HEK293 (cell line): ENCODE measurements around the gene SMURF2.

Experiments
- CTCF ChIA-PET: fragments of 350-600 bp; formaldehyde crosslinking; extraction: SDS; loops from one replicate; lab custom pipeline; 2021; ENCODE audit warnings: antibody characterized with exemption; lab: Yijun Ruan, JAX
- POLR2A ChIA-PET: fragments of 300-600 bp; formaldehyde crosslinking; extraction: SDS; loops from one replicate; lab custom pipeline; 2020; ENCODE audit warnings: antibody characterized with exemption, inconsistent platforms; lab: Yijun Ruan, JAX
- H3K27ac ChIP-seq: fragments of 200-500 bp; sonication (Bioruptor generic); 2 replicates; pipeline ENCODE4 v1.5.1; 2014; ENCODE audit warnings: low read depth, low read length, control low read depth, inconsistent platforms; ENCODE audit errors: extremely low read depth
- H3K36me3 ChIP-seq, 2 experiments: fragments of 200-500 bp in 1 of 2; sonication (Bioruptor generic) in 1 of 2; 1 replicate in 1 of 2; 2 replicates in 1 of 2; pipeline ENCODE4 v1.5.1; 2014 to 2017; ENCODE audit warnings: inconsistent platforms in 2 of 2, low read length in 2 of 2; ENCODE audit not compliant: control insufficient read depth in 2 of 2, insufficient read depth in 1 of 2
- H3K4me1 ChIP-seq: fragments of 200-500 bp; sonication (Bioruptor generic); 2 replicates; pipeline ENCODE4 v1.5.1; 2014; ENCODE audit warnings: mild to moderate bottlenecking, low read length, inconsistent platforms; ENCODE audit not compliant: control insufficient read depth, insufficient read depth
- H3K4me3 ChIP-seq: 2 replicates; pipeline ENCODE4 v1.5.1; 2011; ENCODE audit warnings: low read depth, mild to moderate bottlenecking, control low read depth, low read length, moderate library complexity
- H3K9me3 ChIP-seq: fragments of 200-500 bp; sonication (Bioruptor generic); 2 replicates; pipeline ENCODE4 v1.5.1; 2014; ENCODE audit warnings: low read depth, low read length, inconsistent platforms; ENCODE audit not compliant: control insufficient read depth, insufficient read depth
- BCL11A ChIP-seq: fragments of 450-650 bp; formaldehyde crosslinking; IDR thresholded peaks from 2 replicates; pipeline ENCODE4 v1.5.1; 2016; ENCODE audit warnings: low read depth, missing biosample characterization, missing genetic modification characterization
- EGR2 ChIP-seq: fragments of 450-650 bp; formaldehyde crosslinking; IDR thresholded peaks from 2 replicates; pipeline ENCODE4 v1.5.1; 2016; ENCODE audit warnings: low read depth, missing biosample characterization, missing genetic modification characterization
- HOXC10 ChIP-seq: sonication (generic); formaldehyde crosslinking; IDR thresholded peaks from 2 replicates; pipeline ENCODE4 v1.8.1; 2023; ENCODE audit warnings: mild to moderate bottlenecking, missing genetic modification reagents
- KLF1 ChIP-seq: fragments of 450-650 bp; formaldehyde crosslinking; IDR thresholded peaks from 2 replicates; pipeline ENCODE4 v1.5.1; 2016; ENCODE audit warnings: missing biosample characterization, missing genetic modification characterization
- KLF7 ChIP-seq: fragments of 450-650 bp; formaldehyde crosslinking; IDR thresholded peaks from 2 replicates; pipeline ENCODE4 v1.5.1; 2016; ENCODE audit warnings: missing biosample characterization, missing genetic modification characterization, borderline replicate concordance
- KLF8 ChIP-seq: fragments of 450-650 bp; formaldehyde crosslinking; IDR thresholded peaks from 2 replicates; pipeline ENCODE4 v1.5.1; 2016; ENCODE audit warnings: missing biosample characterization, missing genetic modification characterization
- OSR2 ChIP-seq: fragments of 450-650 bp; formaldehyde crosslinking; IDR thresholded peaks from 2 replicates; pipeline ENCODE4 v1.5.1; 2016; ENCODE audit warnings: missing biosample characterization, missing genetic modification characterization
- OVOL3 ChIP-seq: fragments of 450-650 bp; formaldehyde crosslinking; IDR thresholded peaks from 2 replicates; pipeline ENCODE4 v1.5.1; 2016; ENCODE audit warnings: missing biosample characterization, missing genetic modification characterization
- SP2 ChIP-seq: fragments of 450-650 bp; formaldehyde crosslinking; IDR thresholded peaks from 2 replicates; pipeline ENCODE4 v1.5.1; 2016; ENCODE audit warnings: missing biosample characterization, missing genetic modification characterization
- TRIM28 ChIP-seq: IDR thresholded peaks from 2 replicates; pipeline ENCODE4 v1.6.1; 2011; ENCODE audit warnings: low read length, control low read depth, borderline replicate concordance
- YY2 ChIP-seq: fragments of 450-650 bp; formaldehyde crosslinking; IDR thresholded peaks from 2 replicates; pipeline ENCODE4 v1.5.1; 2016; ENCODE audit warnings: missing biosample characterization, missing genetic modification characterization
- ZBTB20 ChIP-seq: fragments of 450-650 bp; formaldehyde crosslinking; IDR thresholded peaks from 2 replicates; pipeline ENCODE4 v1.5.1; 2016; ENCODE audit warnings: missing biosample characterization, missing genetic modification characterization
- ZFHX2 ChIP-seq: fragments of 450-650 bp; formaldehyde crosslinking; conservative IDR thresholded peaks from 2 replicates; pipeline ENCODE4 v1.5.1; 2016; ENCODE audit warnings: missing biosample characterization, missing genetic modification characterization
- ZNF133 ChIP-seq: fragments of 450-650 bp; formaldehyde crosslinking; IDR thresholded peaks from 2 replicates; pipeline ENCODE4 v1.5.1; 2016; ENCODE audit warnings: missing biosample characterization, missing genetic modification characterization
- ZNF169 ChIP-seq: fragments of 450-650 bp; formaldehyde crosslinking; IDR thresholded peaks from 2 replicates; pipeline ENCODE4 v1.5.1; 2016; ENCODE audit warnings: missing biosample characterization, missing genetic modification characterization
- ZNF239 ChIP-seq: fragments of 450-650 bp; formaldehyde crosslinking; IDR thresholded peaks from 2 replicates; pipeline ENCODE4 v1.5.1; 2016; ENCODE audit warnings: missing biosample characterization, missing genetic modification characterization
- ZNF37A ChIP-seq: fragments of 450-650 bp; IDR thresholded peaks from 2 replicates; pipeline ENCODE4 v1.5.1; 2018; ENCODE audit warnings: missing biosample characterization, missing genetic modification characterization
- ZNF394 ChIP-seq: fragments of 450-650 bp; formaldehyde crosslinking; IDR thresholded peaks from 2 replicates; pipeline ENCODE4 v1.5.1; 2016; ENCODE audit warnings: missing biosample characterization, missing genetic modification characterization, mild to moderate bottlenecking, moderate library complexity, borderline replicate concordance
- ZNF404 ChIP-seq: fragments of 450-650 bp; formaldehyde crosslinking; IDR thresholded peaks from 2 replicates; pipeline ENCODE4 v1.5.1; 2017; ENCODE audit warnings: missing biosample characterization, missing genetic modification characterization
- ZNF473 ChIP-seq: fragments of 450-650 bp; formaldehyde crosslinking; IDR thresholded peaks from 2 replicates; pipeline ENCODE4 v1.5.1; 2017; ENCODE audit warnings: missing biosample characterization, missing genetic modification characterization
- ZNF48 ChIP-seq: fragments of 450-650 bp; formaldehyde crosslinking; IDR thresholded peaks from 2 replicates; pipeline ENCODE4 v1.5.1; 2016; ENCODE audit warnings: missing biosample characterization, missing genetic modification characterization
- ZNF521 ChIP-seq: fragments of 450-650 bp; formaldehyde crosslinking; IDR thresholded peaks from 2 replicates; pipeline ENCODE4 v1.5.1; 2017; ENCODE audit warnings: missing biosample characterization, mild to moderate bottlenecking, missing genetic modification characterization
- ZNF529 ChIP-seq: fragments of 450-650 bp; formaldehyde crosslinking; IDR thresholded peaks from 2 replicates; pipeline ENCODE4 v1.5.1; 2017; ENCODE audit warnings: missing genetic modification characterization, missing biosample characterization; ENCODE audit not compliant: insufficient replicate concordance
- ZNF548 ChIP-seq: fragments of 450-650 bp; formaldehyde crosslinking; IDR thresholded peaks from 2 replicates; pipeline ENCODE4 v1.5.1; 2016; ENCODE audit warnings: missing biosample characterization, missing genetic modification characterization
- ZNF549 ChIP-seq: fragments of 450-650 bp; IDR thresholded peaks from 2 replicates; pipeline ENCODE4 v1.5.1; 2018; ENCODE audit warnings: missing biosample characterization, missing genetic modification characterization, mild to moderate bottlenecking, inconsistent platforms, moderate library complexity
- ZNF558 ChIP-seq: fragments of 450-650 bp; formaldehyde crosslinking; IDR thresholded peaks from 2 replicates; pipeline ENCODE4 v1.5.1; 2016; ENCODE audit warnings: missing biosample characterization, missing genetic modification characterization
- ZNF624 ChIP-seq: fragments of 450-650 bp; formaldehyde crosslinking; IDR thresholded peaks from 2 replicates; pipeline ENCODE4 v1.5.1; 2017; ENCODE audit warnings: missing biosample characterization, missing genetic modification characterization
- ZNF654 ChIP-seq: fragments of 450-650 bp; formaldehyde crosslinking; IDR thresholded peaks from 2 replicates; pipeline ENCODE4 v1.5.1; 2016; ENCODE audit warnings: low read depth, missing biosample characterization, missing genetic modification characterization
- ZNF701 ChIP-seq: fragments of 450-650 bp; formaldehyde crosslinking; IDR thresholded peaks from 2 replicates; pipeline ENCODE4 v1.5.1; 2016; ENCODE audit warnings: missing biosample characterization, missing genetic modification characterization
- ZNF76 ChIP-seq: fragments of 450-650 bp; formaldehyde crosslinking; IDR thresholded peaks from 2 replicates; pipeline ENCODE4; 2016; ENCODE audit warnings: low read depth, missing biosample characterization, missing genetic modification characterization, borderline replicate concordance
- ZNF785 ChIP-seq: fragments of 450-650 bp; formaldehyde crosslinking; IDR thresholded peaks from 2 replicates; pipeline ENCODE4 v1.5.1; 2016; ENCODE audit warnings: missing biosample characterization, missing genetic modification characterization
- ZNF843 ChIP-seq: fragments of 450-650 bp; formaldehyde crosslinking; IDR thresholded peaks from 2 replicates; pipeline ENCODE4 v1.5.1; 2016; ENCODE audit warnings: missing biosample characterization, missing genetic modification characterization
- TF ChIP-seq, protein P1 (sequence below): fragments of 450-650 bp; formaldehyde crosslinking; IDR thresholded peaks from 2 replicates; pipeline ENCODE4 v1.5.1; 2016; ENCODE audit warnings: missing biosample characterization, missing genetic modification characterization, low read depth
- TF ChIP-seq, protein P2 (sequence below): fragments of 450-650 bp; formaldehyde crosslinking; IDR thresholded peaks from 2 replicates; pipeline ENCODE4 v1.5.1; 2016; ENCODE audit warnings: missing biosample characterization, missing genetic modification characterization
- TF ChIP-seq, protein P3 (sequence below): fragments of 450-650 bp; formaldehyde crosslinking; optimal IDR thresholded peaks from 2 replicates; pipeline ENCODE3; 2016; ENCODE audit warnings: missing biosample characterization, mild to moderate bottlenecking, missing genetic modification characterization
- TF ChIP-seq, protein P4 (sequence below): sonication (generic); formaldehyde crosslinking; IDR thresholded peaks from 2 replicates; pipeline ENCODE4 v1.8.1; 2022; ENCODE audit warnings: mild to moderate bottlenecking, moderate library complexity, missing genetic modification reagents

Gene SMURF2

DNA sequence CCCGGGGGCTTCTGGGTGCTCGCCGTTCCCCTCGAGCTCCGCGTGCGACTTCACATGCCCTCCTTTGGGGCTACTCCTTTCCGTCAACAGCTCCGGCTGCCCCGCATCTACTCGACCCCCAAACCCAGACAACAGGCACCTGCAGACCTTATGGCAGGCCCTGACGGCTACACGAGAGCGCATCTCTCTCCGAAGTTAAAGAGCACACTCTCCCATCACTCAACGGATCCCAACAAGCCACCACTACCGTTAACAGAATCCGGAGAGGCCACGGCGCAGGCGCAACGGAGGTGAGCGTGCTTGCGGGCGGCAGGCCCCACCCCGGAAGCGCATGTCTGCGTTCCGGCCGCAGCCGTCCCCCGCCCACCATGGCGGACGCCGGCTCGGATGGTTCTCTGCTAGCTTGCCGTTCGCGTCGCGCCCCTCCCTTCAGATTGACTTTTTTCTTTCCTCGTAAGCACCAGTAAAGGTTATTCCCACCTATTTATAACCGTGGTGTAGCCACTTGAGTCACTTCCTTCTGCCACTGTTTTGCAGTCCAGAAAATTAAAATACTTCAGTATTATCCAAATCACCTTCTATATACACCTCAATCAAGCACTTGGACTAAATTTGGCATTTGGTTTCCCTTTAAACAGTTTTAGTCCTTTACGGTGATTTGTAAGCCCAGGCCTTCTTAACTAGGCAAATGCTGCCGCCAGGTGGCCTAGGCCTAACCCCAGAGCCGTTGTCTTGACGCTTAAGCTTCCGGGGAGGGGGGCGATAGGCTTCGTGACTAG lies 165.1 kb downstream of the SMURF2 start, which contains the start of gene POLG2:
Gene POLG2, minus strand, starts transcription at position 269 of the 779 bp plus-strand sequence. Its CDS starts 86 bp downstream, at position 183.
- H3K4me1 ChIP-seq: no peaks in the 10 kb centered on the region
- CTCF ChIA-PET: interaction anchor here (0.6 to 1.5 kb wide), 5 partner anchors 12 to 192 kb away, joined by 3 to 6 read pairs (median 4); no protein-coding TSS in a partner anchor
- POLR2A ChIA-PET: interaction anchor here (0.6 to 5.2 kb wide), 7 partner anchors 9 to 166 kb away, joined by 3 to 146 read pairs (median 3); partner anchors contain the start of genes CEP95 and DDX5
- no peak for TF ChIP-seq ZNF473 (tag by site-specific recombination)
- no peak for TF ChIP-seq ZNF624
- no peak for TF ChIP-seq ZNF548 (tag by site-specific recombination)
- TF ChIP-seq, protein P1, sequence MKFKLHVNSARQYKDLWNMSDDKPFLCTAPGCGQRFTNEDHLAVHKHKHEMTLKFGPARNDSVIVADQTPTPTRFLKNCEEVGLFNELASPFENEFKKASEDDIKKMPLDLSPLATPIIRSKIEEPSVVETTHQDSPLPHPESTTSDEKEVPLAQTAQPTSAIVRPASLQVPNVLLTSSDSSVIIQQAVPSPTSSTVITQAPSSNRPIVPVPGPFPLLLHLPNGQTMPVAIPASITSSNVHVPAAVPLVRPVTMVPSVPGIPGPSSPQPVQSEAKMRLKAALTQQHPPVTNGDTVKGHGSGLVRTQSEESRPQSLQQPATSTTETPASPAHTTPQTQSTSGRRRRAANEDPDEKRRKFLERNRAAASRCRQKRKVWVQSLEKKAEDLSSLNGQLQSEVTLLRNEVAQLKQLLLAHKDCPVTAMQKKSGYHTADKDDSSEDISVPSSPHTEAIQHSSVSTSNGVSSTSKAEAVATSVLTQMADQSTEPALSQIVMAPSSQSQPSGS (tag by site-specific recombination): no peak
- TF ChIP-seq ZNF701 (tag by site-specific recombination): no peak
- TF ChIP-seq ZNF133 (tag by site-specific recombination): no peak
- TF ChIP-seq ZNF48 (tag by site-specific recombination): no peak
- peak; percentile 48 for TF ChIP-seq ZNF394 (tag by site-specific recombination)
- no peak for TF ChIP-seq ZNF843 (tag by site-specific recombination)
- peak; percentile 62; the same call in 1 of the 2 replicates for TF ChIP-seq TRIM28
- no peak for TF ChIP-seq HOXC10 (CRISPR knock-in tag)
- peak; percentile 29 for TF ChIP-seq KLF7 (tag by site-specific recombination)
- peak; percentile 87 for TF ChIP-seq SP2 (tag by site-specific recombination)
- TF ChIP-seq ZNF549 (tag by site-specific recombination): no peak
- TF ChIP-seq ZFHX2 (tag by site-specific recombination): peak; percentile 65
- TF ChIP-seq ZNF37A (tag by site-specific recombination): no peak
- TF ChIP-seq ZNF404: no peak
- peak; percentile 48; the same call in 1 of the 2 replicates for TF ChIP-seq KLF1 (tag by site-specific recombination)
- TF ChIP-seq EGR2 (tag by site-specific recombination): peak; percentile 52
- no peak for TF ChIP-seq ZBTB20
- TF ChIP-seq, protein P2, sequence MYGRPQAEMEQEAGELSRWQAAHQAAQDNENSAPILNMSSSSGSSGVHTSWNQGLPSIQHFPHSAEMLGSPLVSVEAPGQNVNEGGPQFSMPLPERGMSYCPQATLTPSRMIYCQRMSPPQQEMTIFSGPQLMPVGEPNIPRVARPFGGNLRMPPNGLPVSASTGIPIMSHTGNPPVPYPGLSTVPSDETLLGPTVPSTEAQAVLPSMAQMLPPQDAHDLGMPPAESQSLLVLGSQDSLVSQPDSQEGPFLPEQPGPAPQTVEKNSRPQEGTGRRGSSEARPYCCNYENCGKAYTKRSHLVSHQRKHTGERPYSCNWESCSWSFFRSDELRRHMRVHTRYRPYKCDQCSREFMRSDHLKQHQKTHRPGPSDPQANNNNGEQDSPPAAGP (tag by site-specific recombination): no peak; the same call in 1 of the 2 replicates
- TF ChIP-seq, protein P3, sequence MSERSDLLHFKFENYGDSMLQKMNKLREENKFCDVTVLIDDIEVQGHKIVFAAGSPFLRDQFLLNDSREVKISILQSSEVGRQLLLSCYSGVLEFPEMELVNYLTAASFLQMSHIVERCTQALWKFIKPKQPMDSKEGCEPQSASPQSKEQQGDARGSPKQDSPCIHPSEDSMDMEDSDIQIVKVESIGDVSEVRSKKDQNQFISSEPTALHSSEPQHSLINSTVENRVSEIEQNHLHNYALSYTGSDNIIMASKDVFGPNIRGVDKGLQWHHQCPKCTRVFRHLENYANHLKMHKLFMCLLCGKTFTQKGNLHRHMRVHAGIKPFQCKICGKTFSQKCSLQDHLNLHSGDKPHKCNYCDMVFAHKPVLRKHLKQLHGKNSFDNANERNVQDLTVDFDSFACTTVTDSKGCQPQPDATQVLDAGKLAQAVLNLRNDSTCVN (tag by site-specific recombination): peak; percentile 49
- no peak for TF ChIP-seq BCL11A (tag by site-specific recombination)
- no peak for TF ChIP-seq ZNF529 (tag by site-specific recombination)
- TF ChIP-seq, protein P4, sequence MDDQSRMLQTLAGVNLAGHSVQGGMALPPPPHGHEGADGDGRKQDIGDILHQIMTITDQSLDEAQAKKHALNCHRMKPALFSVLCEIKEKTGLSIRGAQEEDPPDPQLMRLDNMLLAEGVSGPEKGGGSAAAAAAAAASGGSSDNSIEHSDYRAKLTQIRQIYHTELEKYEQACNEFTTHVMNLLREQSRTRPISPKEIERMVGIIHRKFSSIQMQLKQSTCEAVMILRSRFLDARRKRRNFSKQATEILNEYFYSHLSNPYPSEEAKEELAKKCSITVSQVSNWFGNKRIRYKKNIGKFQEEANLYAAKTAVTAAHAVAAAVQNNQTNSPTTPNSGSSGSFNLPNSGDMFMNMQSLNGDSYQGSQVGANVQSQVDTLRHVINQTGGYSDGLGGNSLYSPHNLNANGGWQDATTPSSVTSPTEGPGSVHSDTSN (CRISPR knock-in tag): 0 out of 2 replicates have a peak, but pooled peaks have one; percentile 13
- TF ChIP-seq ZNF76: peak; percentile 85; the same call in 1 of the 2 replicates
- 0 out of 2 replicates have a peak, but pooled peaks have one; percentile 39 for TF ChIP-seq OVOL3 (tag by site-specific recombination)
- peak; percentile 67; the same call in 1 of the 2 replicates for TF ChIP-seq YY2 (tag by site-specific recombination)
- TF ChIP-seq ZNF169 (tag by site-specific recombination): no peak
- TF ChIP-seq OSR2 (tag by site-specific recombination): peak; percentile 41; the same call in 1 of the 2 replicates
- TF ChIP-seq ZNF785 (tag by site-specific recombination): no peak
- TF ChIP-seq ZNF239 (tag by site-specific recombination): no peak
- peak; percentile 49 for TF ChIP-seq ZNF654 (tag by site-specific recombination)
- no peak for TF ChIP-seq ZNF521
- peak; percentile 81 for TF ChIP-seq KLF8 (tag by site-specific recombination)
- TF ChIP-seq ZNF558 (tag by site-specific recombination): no peak

More for the DNA sequence above, 165.1 kb downstream of the SMURF2 start, which contains the start of gene POLG2:
- Histone ChIP-seq H3K27ac (peak within 1 kb of the TSS; percentile 73), H3K4me3 (peak within 1 kb of the TSS; percentile 75), H3K9me3 (no peaks in the 10 kb centered on the region), H3K36me3 (peaks cover 26 to 63% of the 10 kb centered on the region in 2 experiments)
